EL (cell line): ENCODE results near the gene RNF114.
A peak's percentile ranks its signal among the peaks of the same experiment; 100 is the strongest.
"Not testable (repeated sequence)": the region's sequence is repeated elsewhere in the genome, so short reads cannot be mapped to it uniquely, and the experiment has no call there.

Source experiments
- DNase-seq: peaks from one replicate; pipeline ENCODE4 v3.0.0-alpha.2; 2016

Gene RNF114

DNA sequence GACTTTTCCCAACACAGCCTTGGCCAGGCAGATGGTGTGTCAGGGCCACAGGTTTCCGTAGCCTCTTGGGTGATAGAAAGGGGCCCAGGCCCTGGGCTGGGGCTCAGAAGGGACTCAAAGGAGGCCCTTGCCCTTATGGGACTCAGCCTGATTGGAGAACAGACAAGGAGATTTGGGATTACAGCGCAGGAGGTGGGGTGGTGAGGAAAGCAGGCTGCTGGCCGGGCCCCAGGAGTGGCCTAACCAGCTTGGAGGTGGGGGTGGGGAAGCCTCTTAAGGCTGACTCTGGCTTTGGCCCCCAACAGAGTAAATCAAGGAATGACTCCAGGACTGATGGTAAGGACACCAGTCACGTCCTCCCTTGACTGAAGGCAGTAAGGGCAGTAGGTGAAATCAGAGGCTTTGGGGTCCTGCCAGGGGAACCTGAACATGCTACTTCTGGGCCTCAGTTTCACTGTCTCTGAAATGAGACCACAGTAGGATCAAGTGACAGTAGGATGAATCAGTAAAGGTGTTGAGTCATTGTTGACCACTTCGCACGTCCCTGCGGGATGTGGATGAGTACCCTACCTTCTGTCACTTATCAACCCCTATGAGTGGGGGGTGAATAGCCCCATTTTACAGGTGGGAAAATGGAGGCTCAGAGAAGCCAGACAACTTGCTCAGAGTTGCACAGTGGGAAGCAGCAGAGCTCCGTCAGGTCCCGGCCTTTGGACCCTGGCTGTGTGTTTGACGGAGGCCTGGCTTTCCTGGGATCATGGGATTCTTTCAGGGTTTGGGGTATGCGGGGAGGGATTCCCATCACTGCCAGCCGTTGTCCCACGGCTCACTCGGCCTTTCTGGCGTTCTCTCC, 51.0 kb downstream of the RNF114 start:
- no peak for DNase-seq

GRCh38 chr20:49987868-49988690, 51.9 kb downstream of the RNF114 start:
- DNase-seq: peak; percentile 36

GRCh38 chr20:49989234-49990065, 53.3 kb downstream of the RNF114 start:
- DNase-seq: peak; percentile 85

GRCh38 chr20:49990271-49990720, 54.1 kb downstream of the RNF114 start:
- DNase-seq: no peak

DNA sequence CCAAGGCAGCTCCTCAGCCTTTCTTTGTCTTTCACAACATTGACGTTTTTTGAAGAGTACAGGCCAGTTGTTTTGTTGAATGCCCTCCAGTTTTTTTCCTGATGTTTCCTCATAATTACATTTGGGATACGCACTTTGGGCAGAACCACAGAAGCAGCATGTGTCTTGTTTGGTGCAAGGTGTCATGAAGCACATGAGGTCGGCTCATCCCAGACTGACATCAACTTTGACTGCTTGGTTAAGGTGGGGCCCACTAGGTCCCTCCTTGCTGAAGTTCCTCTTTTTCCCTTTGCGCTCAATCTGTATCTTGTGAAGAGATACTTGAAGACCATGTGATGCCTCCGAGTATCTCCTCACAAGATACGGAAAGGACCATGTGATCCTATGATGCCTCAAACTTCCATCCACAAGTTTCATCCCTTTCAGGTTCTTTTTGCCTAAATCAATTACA, 57.1 kb downstream of the RNF114 start:
- DNase-seq: no peak

DNA sequence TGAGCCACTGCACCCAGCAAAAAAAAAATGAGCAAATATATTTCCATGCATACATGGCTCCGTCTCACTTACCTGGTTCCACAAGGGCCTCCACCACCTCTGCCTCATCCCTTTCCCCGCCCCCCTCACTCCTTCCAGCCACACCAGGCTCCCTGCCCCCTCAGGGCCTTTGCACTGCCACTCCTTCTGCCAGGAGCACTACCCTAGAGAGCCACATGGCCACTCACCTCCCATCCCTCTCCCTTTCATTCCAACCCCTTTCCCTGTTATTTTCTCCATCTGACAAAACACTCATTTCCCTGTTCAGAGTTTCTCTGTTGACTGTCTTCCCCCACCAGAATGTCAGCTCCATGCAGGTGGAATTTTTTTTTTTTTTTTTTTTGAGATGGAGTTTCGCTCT, 59.4 kb downstream of the RNF114 start:
- no peak for DNase-seq

DNA sequence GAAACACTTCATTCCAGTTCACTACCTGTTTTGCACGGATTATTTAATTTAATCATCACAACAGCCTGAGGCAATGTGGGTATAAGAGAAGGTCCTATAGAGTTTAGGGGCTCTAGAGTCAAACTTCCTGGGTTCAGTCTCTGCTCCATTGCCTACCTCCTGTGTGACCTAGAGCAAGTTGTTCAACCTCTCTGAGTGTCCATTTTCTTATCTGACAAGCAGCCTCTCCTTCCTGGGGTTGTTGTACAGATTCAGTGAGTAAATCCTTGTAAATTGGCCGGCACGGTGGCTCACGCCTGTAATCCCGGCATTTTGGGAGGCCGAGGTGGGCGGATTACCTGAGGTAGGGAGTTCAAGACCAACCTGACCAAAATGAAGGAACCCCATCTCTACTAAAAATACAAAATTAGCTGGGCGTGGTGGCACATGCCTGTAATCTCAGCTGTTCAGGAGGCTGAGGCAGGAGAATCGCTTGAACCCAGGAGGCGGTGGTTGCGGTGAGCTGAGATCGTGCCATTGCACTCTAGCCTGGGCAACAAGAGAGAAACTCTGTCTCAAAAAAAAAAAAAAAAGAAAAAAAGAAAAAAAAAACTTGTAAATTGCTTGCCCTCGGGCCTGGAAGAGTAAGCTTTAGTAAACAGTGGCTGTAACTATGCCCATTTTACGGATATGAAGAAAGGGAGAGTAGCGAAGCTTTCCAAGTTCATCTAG, 62.4 kb downstream of the RNF114 start:
- DNase-seq: not testable (repeated sequence)

- DNase-seq: no peak
Observed at GRCh38 chr20:49999329-49999728, 63.1 kb downstream of the RNF114 start.

DNA sequence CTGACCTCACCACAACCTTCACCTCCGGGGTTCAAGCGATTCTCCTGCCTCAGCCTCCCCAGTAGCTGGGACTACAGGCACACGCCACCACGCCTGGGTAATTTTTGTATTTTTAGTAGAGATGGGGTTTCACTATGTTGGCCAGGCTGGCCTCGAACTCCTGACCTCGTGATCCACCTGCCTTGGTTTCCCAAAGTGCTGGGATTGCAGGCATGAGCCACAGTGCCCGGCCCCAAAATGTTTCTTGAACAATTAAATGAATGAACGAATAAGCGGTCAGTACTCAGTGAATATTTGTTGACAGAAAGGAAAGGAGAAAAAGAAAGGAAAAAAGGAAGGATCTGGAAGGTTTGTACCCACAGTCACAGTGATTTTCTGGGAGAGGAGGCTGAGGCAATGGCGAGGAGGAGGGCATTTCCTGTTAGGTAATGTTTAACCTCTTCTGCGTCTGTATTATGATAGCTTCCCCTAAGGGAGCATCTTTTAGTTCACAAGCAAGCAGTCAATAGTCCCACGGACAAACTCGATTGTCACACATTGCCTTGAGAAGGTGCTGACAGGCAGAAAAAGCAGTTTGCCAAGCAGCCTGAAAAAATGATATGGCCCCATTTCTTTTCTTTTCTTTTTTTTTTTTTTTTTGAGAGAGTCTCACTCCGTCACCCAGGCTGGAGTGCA, 64.5 kb downstream of the RNF114 start:
- DNase-seq: not testable (repeated sequence)

DNA sequence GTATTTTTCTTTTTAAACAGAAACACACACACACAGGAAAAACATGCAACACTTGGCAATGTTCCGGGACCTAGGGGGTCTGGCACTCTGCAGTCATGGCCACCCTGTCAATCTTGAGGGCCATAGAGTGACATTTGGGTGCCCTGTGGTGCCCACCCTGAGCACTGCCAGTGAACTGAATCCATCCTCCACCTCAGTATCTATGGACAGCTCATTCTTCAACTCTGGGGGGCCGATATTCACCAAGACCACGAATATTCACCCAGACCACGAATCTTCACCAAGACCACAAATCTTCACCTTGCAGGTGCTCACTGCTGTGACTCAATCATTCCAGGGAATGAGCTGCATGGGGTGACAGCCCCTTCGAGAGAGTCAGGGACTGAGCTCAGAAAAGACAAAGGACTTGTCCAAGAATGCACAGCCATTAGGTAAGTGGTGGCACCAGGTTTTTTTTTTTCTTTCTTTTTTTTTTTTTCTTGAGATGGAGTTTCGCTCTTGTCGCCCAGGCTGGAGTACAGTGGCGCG, 65.7 kb downstream of the RNF114 start:
- no peak for DNase-seq

DNA sequence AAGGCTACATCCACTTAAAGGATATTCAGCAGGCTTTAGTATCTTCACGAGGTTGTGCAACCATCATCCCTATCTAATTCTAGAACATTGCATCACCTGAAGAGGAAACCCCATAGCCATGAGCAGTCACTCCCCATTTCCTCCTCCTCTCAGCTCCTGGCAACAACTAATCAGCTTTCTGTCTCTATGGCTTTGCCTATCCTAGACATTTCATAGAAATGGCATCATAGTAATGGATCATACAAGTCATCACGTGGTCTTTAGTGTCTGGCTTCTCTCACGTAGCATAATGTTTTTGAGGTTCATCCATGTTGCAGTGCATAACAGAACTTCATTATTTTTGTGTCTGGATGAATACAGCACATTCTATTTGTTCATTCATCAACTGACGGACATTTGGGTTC, 67.1 kb downstream of the RNF114 start:
- peak; percentile 65 for DNase-seq
